Activated CD4-positive, alpha-beta T cell treated with anti-CD3 and anti-CD28 coated beads for 1 hour (primary cell): Measurements from ENCODE around the gene NUDT8.
A peak's percentile ranks its signal among the peaks of the same experiment; 100 is the strongest.
"Not testable (repeated sequence)": the region's sequence is repeated elsewhere in the genome, so short reads cannot be mapped to it uniquely, and the experiment has no call there.

Source experiments
- DNase-seq: peaks from one replicate; pipeline ENCODE4 v3.0.0-alpha.2; 2020

Gene NUDT8

GRCh38 chr11:67659651-67660165, 30.0 kb upstream of the NUDT8 start:
- DNase-seq = not testable (repeated sequence)

GRCh38 chr11:67657300-67657699, 27.6 kb upstream of the NUDT8 start:
- DNase-seq = no peak

GRCh38 chr11:67656278-67656922, 26.7 kb upstream of the NUDT8 start:
- no peak for DNase-seq

GRCh38 chr11:67654225-67654624, 24.5 kb upstream of the NUDT8 start:
- no peak for DNase-seq

GRCh38 chr11:67652965-67653845, 23.5 kb upstream of the NUDT8 start:
- no peak for DNase-seq

- no peak for DNase-seq
Observed at GRCh38 chr11:67651976-67652781, 22.4 kb upstream of the NUDT8 start.

GRCh38 chr11:67649634-67650510, 20.1 kb upstream of the NUDT8 start:
- no peak for DNase-seq

GRCh38 chr11:67648796-67649613, 19.3 kb upstream of the NUDT8 start:
- no peak for DNase-seq

- peak; percentile 33 for DNase-seq
Observed at GRCh38 chr11:67648140-67648795, 18.5 kb upstream of the NUDT8 start.

- no peak for DNase-seq
Observed at GRCh38 chr11:67647471-67647870, 17.7 kb upstream of the NUDT8 start.

GRCh38 chr11:67646535-67647336, 17.0 kb upstream of the NUDT8 start:
- DNase-seq = no peak

- no peak for DNase-seq
Observed at GRCh38 chr11:67645521-67646461, 16.1 kb upstream of the NUDT8 start.

GRCh38 chr11:67644472-67645418, 15.0 kb upstream of the NUDT8 start:
- no peak for DNase-seq

- DNase-seq = no peak
Observed at GRCh38 chr11:67644042-67644441, 14.3 kb upstream of the NUDT8 start.

- no peak for DNase-seq
Observed at GRCh38 chr11:67642173-67643120, 12.7 kb upstream of the NUDT8 start.
